ENCODE results near the gene THRSP.
"Not testable (repeated sequence)": the region's sequence is repeated elsewhere in the genome, so short reads cannot be mapped to it uniquely, and the experiment has no call there.

- not testable (repeated sequence) for TF ChIP-seq CTCF (optimal IDR thresholded peaks at IDR 0.05 in 1 of 3, IDR thresholded peaks at IDR 0.05 in 1 of 3, conservative IDR thresholded peaks at IDR 0.05 in 1 of 3; ENCODE audit: extremely low read depth in 1 of 3, insufficient read depth in 2 of 3, low read length in 3 of 3); EZH2 (IDR thresholded peaks at IDR 0.05; ENCODE audit: low read length)
These were observed 13.9 kb downstream of the THRSP start for GRCh38 chr11:78077592-78077991.
